ENCODE results near the gene PASK.
"Not testable (repeated sequence)": the region's sequence is repeated elsewhere in the genome, so short reads cannot be mapped to it uniquely, and the experiment has no call there.

- TF ChIP-seq POLR2A, CTCF (IDR thresholded peaks at IDR 0.05): not testable (repeated sequence)
These were observed 48.0 kb upstream of the PASK start for GRCh38 chr2:241197246-241197645.

All from testis (tissue), 2 donors.